Left forelimb (tissue), 1 donor: Measurements from ENCODE around the gene JAML.

ENCODE experiments used
- DNase-seq: peaks from one replicate; pipeline ENCODE4 v3.0.0-alpha.2; 2018; ENCODE audit warnings: low spot score

JAML gene, protein sequence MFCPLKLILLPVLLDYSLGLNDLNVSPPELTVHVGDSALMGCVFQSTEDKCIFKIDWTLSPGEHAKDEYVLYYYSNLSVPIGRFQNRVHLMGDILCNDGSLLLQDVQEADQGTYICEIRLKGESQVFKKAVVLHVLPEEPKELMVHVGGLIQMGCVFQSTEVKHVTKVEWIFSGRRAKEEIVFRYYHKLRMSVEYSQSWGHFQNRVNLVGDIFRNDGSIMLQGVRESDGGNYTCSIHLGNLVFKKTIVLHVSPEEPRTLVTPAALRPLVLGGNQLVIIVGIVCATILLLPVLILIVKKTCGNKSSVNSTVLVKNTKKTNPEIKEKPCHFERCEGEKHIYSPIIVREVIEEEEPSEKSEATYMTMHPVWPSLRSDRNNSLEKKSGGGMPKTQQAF

DNA sequence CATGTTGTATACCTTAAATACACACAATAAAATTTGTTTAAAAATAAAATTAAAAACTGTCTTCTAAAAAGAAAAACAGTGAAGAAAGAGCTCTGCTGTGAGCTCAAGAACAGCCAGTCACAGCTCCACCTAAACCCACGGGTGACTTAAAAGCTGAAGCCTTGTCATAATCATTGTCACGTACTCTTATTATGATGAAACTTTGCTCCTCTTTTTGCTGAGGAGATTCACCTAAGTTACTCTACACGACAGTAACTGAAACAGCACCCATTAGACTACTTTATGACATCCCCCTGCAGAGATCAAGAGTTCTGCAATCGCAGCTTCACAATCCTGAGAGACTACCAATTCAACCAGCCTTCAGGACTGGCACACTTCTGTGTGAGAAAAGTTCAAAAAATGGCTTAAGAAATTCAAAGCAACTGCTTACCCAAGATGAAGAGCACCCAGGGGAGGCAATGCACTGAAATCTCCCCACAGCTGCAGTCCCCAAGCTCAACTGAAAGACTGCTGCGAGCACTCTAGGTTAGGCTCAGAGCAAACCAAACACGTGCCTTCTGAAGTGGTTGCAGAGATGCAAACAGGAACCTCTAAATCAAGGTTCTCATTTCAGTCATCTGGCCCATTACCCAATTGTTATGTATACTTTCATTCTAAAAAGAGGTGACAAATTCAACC, at the start of gene JAML:
TSS of gene JAML (minus strand) at position 501 of the 678 bp plus-strand sequence. CDS start 10,145 bp downstream, outside the sequence.
- DNase-seq: no peak

DNA sequence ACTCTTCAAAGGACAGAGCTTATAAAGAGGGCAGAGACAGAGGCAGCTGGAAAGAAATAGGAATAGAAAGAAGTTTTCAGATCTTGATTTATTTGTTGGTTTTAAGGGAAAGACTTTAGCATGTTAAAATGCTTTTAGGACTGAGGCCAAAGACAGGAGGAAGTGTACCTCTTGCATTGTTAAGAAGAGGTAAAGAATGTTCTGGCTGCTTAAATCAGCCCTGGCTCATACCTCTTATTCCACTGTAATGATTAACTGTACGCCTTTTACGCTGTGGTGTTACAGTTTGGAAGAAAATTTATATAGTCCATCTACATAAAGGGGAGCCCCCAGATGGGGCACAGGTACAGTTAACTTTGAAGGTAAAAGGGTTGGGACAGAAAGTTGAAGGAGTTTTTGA, 49.4 kb upstream of the JAML start:
- DNase-seq: no peak

DNA sequence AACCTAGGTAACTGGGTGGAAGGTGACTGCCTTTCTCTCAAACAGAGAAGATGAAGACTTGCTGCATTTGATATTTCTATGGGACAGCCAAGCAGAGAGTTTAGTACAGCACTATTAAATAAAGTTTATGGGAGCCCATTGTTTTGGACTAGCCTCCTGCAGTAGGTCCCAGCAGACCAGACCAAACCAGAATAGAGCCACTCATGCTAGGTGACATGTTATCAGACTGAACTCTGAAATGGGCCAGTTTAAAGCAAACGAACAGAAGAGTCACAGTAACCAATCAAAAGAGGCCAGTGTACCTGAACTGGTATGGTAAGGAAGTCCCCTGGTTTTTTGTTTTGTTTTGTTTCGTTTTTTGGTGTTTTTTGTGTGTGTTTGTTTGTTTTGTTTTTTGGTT, 47.2 kb upstream of the JAML start:
- no peak for DNase-seq

DNA sequence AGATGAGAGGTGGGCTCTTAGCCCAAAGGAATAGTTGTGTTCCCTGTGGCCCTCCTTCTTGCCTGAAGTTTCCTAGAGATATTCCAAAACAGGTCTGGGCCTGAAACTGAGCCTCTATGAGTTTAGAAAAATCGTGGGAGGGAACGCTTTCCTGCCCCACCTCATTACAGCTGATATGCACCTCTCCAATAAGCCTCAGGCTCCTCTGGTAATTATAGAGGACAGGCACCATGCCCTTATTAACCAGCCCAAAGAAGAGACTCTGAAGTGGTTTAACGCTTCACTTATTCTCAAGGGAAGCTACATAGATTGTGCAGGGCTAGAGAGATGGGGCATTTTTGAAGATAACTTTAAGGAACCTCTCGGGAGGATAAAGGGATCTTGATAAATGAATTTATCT, 42.7 kb upstream of the JAML start:
- DNase-seq: no peak

DNA sequence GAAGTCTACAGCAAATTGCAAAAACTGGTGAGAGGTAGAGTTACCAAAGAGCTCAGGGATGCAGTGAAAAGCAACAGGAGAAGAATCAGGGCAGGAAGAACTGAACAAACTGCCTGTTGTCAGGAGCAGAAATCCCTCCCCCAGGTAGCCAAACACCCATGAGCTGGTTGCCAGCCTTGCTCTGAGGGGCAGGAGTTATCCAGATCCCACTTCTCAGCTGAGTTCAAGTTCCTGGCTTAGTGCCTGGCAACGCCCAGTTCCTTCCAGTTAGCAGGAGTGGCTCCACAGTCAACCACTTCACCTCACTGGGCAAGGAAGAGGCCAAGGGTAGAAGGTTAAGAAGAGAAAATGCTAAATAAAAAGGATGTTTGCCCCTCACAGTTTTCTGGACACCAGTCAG, 41.1 kb upstream of the JAML start:
- no peak for DNase-seq

DNA sequence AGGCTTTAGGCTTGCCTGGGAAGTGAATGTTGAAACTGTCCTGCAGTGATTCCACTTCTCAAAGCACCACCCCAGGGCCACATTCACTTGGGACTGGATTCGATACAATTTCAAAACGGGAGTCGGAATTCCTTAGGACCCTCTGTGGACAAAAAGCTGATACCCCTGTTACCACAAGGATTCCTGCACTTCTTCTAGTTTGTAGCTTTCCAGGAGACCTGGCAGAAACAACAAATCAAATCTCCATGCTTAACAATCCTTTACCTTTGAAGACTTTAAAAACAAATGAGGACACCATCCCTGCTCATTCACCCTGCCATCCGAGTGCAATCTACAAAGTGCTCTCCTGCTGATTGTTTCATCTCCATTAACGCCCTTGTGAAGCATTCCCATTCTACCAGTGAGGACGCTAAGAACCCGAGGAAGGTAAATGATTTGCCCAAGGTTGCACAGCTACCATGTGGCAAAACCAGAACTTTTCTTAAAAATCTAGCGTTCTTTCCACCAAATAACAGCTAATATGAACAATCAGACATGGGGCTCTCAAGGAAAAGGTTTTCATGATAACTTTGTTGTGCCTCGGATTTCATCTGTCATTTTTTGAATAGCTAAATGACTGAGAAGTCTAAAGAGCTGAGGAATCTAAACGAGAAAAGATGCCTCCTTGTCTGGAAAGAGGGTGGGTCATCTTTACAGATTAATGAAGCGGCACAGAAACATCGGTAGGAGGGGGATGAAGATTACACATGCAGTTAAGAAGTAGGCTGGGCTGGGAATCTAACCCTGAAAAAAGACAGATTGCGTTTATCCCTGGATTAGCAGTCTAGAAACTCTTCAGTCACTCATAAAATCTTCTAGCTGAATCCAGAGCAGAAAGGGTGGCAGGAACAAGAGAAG, 40.0 kb upstream of the JAML start:
- DNase-seq: no peak

DNA sequence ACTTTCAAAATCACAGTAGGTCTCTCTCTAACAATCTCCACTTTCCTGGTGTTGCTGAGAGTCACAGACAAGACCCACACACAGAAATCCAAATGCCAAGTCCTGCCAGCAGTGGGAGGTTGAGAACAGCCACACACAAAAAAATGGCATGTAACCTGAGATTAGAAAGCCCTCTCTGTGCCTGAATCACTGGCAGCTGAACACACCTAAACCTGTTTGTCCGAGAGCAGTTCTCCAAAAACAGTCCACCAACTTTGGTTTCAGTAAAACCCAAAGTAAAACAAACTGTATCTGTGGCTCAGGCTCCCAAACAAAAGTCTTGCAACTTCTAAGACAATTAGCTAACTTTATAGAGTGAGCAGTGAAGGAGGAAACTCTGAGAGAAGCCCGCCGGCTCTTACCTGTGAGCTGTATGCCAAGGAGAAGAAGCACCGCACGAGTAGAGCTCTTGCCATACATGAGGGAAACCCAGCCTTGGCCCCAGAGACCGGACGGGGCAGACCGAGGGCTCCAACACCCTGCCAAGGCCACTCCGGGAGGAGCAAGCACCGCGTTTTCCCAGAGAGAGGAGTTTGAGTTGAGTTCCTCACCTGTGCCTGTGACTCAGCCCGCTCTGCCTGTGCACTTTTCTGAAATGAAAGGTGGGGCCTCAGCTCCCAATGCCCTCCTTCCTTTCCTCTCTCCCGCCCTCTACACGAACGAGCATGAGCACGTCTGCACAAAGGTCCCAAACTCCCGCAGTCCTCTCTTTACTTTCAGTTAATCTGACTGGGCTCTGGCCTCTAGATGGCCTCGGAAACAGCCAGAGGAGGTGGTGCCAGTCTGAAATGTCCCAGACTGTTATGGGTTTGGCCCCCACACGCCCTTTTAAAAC, 39.1 kb upstream of the JAML start, which contains the start of gene MPZL2:
TSS of gene MPZL2 (minus strand) at position 603 of the 874 bp plus-strand sequence. CDS start at position 459, 144 bp downstream.
- DNase-seq: no peak

DNA sequence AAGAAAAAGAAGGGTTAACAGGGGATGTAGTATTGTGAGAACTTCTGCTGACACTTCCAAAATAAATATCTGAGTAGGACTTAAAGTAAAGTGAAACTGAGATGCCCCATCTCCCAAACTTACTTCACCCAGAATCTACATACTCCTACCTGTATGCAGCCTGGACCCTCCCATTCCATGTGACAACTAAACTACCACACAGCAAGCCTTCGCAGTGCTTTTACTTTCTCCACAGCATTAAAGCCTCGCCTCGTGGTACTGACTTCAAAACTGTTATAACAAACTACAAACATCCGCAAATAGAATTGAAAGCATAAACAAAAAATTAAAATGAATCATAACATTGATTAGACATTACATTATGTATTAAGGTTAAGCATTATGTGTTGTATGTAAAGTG, 38.3 kb upstream of the JAML start:
- no peak for DNase-seq

DNA sequence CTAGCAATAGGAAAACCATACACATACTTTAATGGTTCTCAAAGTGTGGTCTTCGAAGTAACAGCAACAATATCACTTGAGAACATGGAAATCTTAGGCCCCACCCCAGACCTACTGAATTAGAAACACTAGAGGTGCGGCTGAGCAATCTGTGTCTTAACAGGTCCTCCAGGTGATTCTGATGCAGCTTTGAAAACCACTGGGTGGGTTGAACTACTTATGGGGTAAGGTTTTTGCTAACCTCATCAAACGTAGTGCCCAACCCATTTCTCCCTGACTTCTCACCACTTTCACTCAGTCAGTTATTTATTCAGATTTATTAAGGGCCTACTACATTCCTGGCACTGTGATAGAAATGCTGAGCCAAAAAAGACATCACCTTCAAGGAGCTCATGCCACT, 35.5 kb upstream of the JAML start:
- no peak for DNase-seq

DNA sequence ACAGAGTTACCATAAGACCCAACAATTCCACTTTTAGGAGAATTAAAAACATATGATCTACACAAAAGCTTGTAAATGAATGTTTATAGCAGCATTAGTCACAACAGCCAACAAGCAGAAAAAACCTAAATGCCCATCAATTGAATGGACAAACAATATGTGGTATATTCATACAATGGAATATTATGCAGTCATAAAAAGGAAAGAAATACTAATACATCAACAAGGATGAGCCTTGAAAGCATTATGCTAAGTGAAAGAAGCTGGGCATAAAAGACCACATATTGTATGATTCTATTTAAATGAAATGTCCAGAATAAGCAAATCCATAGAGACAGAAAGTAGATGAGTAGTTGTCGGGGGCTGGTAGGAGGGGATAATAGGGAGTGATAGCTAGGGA, 34.3 kb upstream of the JAML start:
- DNase-seq: no peak

DNA sequence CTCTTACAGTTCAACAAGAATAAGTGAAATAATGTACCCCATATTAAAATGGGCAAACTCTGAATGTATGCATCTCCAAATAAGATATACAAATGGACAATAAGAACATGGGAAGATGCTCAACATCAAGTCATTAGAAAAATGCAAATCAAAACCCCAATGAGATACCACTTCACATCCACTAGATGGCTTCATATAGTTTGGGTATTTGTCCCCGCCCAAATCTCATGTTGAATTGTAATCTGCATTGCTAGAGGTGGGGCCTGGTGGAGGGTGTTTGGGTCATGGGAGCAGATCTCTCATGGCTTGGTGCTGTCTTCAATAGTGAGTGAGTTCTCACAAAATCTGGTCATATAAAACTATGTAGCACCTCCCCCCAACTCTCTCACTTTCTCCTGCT, 33.6 kb upstream of the JAML start:
- DNase-seq: no peak

DNA sequence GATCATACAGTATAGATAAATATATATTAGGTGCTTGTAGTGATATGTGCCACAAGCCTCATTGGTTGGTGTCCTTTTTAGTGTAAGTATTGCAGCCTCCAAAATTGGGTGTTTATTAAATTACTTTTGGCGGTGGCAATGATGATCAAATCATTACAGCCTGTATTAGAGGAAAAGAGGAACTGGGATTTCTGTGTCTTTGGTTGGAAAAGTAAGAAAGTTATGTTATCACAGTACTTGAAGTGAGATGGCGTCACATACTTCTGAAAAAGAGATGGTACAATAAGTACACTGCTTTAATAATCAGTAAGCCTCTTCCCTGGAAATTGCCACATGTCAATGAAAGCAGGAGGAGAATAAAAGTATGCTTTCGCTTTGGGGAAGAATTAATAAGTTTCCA, 27.9 kb upstream of the JAML start:
- DNase-seq: no peak

DNA sequence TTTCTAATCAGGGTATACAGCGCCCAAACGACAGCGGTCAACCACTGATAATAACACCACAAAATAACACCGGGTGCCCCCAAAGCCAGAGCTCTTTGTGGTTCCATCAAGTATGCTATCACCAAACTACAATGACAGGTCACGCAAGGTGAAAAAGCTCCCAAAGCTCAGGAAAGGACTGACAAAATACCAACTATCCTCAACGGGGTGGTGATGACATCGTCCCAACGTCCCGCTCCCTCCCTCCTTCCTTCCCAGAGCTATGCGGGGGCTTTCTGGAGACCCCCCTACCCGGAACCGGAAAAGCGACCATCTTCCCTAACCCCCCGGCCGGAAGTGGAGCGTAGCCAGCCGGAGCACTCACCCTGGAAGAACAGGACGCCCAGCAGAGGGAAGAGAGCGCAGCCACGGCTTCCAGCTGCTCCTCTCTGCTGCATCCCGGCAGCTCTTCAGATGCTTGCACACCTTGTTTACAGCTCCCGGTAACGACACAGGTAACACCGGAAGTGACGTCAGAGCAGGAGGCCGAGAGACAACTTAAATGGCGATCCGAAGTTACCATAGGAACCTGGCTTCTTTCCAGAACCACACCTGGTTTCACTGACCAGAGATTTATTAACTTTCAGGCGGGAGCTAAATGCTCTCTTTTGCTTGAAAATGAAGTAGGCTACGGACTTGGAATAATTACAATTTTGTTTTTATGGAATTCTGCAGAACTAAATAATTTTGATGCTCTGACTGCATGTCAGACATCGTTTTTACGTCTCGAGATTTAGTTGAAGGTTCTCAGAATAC, 27.2 kb upstream of the JAML start, which contains the start of gene MPZL3:
TSS of gene MPZL3 (minus strand) at position 508 of the 795 bp plus-strand sequence. CDS start at position 437, 71 bp downstream.
- DNase-seq: peak; percentile 88

DNA sequence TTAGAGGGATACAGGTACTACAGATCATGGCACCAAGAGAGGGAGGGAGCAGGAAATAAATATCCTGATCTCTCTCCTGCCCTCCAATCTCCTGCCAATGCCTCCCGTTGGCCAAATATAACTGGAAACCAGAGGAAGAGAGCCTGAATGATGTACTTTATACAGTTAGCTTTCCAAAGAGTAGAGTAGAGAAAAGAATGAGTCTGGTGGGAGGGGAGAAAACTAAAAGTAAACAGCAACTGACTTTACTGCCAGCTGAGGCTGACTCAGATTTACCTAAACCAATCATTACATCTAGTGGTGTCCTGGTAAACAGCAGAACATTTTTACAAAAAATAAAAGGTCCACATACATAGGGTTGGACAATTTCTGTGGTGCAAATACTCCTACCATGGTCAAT, 22.2 kb upstream of the JAML start:
- no peak for DNase-seq

DNA sequence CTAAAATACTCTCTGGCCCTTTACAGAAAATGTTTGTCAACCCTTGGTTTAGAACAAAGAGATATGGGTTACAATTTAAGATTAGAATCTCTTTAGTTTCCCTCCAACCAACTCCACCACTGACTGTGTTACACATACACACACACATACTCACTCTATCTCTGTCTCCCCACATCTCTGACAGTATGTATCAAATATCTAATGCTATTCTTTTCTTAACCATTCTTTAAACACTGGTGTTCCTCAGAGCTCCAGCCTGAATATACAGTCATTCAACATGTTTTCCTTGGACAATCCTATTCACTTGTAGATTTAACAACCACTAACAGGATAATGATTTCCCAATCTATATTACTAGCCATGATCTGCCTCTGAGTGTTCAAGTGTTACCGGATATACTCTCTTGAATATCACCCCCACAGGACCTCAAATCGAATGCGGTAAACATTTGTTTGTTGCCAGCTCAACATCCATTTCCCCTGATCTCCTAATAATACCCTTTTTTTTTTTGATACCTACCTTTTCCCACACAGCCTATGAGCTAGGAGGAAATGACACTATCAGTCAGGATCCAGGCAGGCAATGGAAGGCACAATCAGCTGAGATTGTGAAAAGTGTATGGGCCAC, 21.2 kb upstream of the JAML start:
- DNase-seq: no peak

DNA sequence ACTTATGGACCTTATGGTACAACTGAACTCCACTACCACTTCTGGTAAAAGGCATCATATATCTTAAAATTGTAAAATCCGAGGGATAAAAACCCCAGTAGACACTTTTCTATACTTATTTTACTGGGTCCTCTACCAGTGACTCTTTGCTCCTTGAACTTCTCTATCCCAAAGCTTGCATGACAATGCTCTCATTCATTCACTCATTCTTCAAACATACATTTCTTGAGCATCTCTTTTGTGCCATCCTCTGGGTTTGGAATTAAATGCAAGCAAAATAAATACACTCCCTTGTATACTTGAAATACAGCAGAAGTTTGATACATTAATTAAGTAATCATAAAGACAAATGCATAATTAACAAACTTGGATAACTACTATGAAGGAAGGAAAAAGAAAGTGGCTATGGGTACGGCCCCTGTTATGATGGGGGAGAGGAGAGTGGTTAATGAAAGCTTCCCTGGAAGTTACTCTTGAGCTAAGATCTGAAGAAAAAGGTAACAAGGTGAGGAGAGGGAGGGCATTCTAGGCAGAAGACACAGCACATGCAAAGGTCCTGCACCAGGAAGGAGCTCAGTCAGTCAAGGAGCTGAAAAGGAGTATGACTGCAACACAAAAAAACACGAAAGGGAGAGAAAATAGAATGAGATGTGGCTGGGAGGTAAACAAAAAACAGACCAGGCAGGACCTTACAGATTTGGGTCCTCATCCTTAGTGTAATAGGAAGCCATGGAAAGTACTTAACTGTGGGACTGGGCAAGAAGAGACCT, 19.4 kb upstream of the JAML start:
- DNase-seq: no peak

DNA sequence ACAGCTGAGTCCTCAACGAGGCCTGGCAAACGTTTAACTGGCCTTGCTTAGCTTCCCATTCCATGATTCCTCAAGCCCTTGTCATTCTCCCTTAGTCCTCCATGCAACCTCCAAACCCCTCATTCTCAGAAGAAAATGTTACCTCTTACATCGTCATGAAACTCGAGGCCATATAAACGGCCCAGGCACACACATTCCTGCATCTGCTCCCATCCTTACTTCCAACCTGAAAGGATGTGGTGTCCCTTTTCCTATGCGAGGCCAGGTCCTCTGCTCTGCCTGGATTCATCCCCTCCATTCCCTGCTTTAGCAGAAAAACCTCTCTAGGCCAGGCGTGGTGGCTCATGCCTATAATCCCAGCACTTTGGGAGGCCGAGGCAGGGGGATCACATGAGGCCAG, 18.4 kb upstream of the JAML start:
- no peak for DNase-seq

DNA sequence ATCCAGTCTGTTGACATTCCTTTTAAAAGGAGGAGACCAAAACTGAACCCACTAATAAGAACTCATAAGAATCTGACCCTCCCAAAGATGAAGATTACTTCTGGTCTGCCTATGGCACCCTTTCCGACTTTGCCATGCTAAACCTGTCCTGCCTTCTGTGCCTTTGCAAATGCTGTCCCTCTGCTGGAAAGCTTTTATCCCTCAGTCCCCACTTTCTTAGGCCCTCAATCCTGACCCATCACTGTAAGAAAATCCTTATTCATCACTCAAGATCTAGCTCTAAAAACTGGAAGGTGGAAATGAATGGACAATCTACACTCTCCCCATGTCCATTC, 16.9 kb upstream of the JAML start:
- DNase-seq: no peak

DNA sequence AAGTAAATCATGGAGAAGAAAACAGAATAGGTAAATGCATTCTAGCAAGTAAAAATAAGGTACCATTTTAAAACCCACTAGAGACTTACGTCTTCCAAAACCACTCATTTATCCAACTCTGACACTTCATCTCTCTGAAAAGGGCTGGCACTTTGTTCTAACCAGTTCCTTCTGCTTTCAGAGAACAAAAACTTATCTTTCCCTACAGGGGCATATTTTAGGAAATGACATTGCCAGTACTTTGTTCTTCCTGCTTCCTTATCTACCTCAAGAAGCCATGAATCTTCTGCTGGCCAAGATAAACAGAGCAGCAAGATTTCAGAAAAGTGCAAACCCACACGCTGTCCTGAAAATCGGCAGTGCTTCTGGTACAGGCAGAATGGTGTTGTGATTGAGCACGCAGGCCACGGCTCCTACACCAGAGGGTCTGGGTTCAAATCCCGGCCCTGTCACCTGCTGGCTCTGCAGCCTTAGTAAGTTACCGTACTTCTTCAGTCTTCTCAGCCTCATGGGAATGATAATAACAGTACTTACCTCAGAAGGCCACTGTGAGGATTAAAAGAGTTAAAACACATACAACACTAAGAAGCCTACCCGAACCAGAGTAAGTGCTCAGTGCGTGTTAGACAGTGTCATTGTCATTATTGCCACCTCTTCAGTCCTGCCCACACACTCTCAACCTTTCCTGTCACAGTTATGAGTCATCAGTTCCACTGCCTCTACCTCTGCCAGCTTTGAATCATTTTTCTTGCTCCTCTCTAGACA, 16.4 kb upstream of the JAML start:
- DNase-seq: no peak
